ENCODE results near the gene CHCHD6.

The CHCHD6 gene

DNA sequence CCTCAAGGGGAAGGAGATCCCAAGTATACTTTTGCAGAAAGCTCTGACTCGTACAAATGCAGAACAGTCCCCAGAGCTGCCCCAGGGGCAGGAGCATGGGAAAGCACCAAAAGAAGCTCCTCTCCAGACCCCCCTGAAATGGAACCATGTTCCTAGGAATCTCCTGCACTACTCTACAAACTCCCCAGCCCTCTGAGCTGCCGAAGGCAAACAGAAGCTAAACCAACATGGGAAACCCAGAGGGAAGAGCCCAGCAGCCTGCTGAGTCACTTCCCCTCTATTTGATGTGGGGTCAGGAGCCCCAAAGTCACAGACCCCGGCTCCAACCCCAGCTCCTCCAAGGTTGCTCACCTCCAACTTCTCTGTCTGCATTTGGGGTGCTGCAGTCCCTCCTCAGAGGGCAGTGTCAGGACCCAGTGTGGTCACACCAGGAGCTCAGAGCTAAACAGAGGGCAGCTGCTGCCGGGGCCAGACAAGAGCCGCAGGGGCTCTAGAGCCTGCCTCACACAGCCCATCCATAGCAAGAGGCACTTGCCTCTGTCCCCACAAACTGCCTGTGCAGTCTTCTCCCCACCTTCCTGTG is 275.1 kb downstream of the CHCHD6 start:
- no peak for DNase-seq (ENCODE audit: low spot score)

DNA sequence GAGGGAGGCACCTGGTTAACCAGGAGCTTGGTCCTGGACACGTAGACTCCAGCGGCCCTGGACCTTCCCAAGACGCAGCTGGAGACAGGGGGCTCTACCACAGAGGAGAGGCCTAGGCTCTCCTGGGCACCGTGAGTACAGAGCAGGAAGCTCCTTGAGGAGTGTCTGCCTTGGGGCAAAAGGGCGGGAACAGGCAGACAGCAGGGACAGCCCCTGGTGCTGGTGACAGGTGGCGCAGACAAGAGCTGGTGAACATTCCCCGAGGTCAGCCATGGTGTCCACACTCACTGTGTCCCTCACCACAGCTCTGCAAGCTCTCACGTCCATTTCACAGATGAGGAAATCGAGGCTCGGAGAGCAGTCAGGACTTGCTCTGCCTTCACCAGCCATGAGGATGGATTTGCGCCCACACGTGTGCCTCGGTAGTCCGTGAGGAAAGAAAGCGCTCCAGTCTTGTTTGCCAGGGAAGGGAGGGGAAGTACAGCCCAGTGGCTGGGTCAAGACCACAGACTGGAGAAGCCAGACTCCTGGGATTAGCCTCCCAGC is 276.3 kb downstream of the CHCHD6 start:
- DNase-seq (ENCODE audit: low spot score): no peak

DNA sequence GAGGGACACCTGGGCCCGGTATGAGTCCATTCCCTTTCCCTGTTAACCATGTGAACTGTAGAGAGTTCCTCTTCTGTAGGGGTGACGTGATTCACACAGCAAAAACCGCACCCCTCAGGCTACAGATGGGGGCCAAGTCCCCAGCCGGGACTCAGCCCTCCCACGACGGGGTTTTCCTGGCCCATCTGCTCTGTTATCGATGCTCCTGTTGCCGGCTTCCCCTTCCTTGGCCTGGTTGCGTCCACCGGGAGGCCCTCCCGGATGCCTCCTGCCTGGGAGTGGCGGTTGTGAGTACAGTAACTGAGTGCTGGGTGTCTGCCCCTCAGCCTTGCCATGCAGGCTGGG is 278.1 kb downstream of the CHCHD6 start:
- peak; percentile 37 for DNase-seq (ENCODE audit: low spot score)

DNA sequence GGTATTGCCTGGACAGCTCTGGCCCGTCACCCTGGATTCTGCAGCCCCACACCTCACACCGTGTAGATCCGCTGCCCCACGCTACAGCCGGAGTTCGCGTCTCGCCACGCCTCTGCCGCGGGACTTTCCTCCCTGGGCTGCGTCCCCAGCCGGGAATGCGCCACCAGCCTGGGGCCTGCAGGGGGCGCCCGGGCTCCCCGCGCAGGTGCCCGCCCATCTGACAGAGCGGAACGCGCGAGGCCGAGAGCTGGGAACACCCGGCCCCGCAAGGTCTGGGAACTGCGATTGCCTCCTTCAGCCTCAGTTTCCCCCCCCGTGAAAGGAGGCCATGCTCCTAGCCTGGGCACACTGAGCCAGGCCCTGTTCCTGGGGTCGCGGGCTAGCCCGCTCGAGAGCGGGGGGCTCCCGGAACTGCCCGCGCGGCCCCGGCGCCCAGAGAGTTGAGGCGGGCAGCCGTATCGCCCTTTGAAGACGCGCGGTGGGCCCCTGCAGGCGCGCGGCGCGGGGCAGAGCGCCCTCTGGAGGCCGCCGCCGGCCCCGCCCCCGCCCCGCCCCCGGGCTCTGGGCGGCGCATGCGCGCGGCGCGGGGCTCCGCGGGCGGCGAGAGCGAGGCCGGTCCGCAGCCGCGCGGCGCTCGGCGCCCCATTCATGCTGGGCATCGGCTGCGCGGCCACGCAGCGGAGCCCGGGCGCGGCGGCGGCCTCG is 278.6 kb downstream of the CHCHD6 start, which contains the start of gene PLXNA1:
Gene PLXNA1 (plus strand): TSS at position 645 of the 705 bp plus-strand sequence. CDS start 5,479 bp downstream, outside the sequence.
- peak; percentile 38 for DNase-seq (ENCODE audit: low spot score)

DNA sequence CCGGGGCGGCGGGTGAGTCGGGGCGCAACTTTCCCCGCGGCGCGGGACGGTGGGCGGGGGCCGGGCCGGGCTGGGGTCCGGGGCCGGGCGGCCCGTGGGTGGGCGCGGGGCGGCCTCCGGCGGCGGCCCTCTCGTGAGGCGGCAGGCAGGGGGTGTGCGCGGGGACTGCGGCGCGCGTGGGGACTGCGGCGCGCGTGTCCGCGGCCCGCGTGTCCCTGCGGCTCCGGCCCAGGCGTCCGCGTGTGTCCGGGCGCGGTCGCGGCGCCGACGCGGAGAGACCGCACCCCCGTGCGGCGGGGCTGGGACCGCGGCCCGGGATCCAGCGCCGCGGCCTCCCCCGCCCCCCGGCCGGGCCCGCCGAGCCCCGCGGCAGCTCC is 279.2 kb downstream of the CHCHD6 start:
- no peak for DNase-seq (ENCODE audit: low spot score)

DNA sequence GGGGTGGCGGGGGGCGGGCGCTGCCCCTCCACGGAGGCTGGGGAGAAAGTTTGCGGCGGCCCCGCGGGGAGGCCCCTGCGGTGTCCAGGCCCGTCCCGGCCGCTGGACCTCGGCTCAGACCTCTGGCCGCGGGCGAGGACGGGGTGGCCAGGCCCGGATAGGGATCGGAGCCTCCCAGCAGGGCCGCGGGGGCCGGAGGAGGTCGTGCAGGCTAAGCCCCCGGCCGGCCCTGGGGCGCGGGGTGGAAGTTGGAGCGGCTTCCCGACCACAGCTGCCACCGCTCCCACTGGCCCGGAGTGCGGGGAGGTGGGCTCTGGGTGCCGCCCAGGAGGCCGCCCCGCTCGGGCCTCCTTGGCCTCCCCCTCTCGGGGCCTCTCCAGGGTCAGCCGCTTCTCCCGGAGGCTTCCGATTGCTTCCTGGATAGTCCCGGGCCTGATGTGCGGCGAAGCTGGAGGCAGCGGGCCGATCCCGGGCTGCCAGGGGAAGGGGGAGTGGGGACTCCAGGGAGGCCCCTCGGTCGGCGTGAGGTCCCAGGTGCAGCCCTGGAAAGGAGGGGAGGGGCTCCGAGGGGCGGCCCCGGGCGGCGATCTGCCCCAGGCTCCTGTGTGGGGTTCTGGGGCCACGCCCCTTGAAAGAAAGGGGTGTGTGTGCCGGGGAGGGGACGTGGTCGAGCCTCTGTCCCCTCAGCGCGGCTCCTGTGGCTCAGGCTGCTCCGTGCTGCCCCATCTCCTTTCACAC is 279.8 kb downstream of the CHCHD6 start:
- no peak for DNase-seq (ENCODE audit: low spot score)

DNA sequence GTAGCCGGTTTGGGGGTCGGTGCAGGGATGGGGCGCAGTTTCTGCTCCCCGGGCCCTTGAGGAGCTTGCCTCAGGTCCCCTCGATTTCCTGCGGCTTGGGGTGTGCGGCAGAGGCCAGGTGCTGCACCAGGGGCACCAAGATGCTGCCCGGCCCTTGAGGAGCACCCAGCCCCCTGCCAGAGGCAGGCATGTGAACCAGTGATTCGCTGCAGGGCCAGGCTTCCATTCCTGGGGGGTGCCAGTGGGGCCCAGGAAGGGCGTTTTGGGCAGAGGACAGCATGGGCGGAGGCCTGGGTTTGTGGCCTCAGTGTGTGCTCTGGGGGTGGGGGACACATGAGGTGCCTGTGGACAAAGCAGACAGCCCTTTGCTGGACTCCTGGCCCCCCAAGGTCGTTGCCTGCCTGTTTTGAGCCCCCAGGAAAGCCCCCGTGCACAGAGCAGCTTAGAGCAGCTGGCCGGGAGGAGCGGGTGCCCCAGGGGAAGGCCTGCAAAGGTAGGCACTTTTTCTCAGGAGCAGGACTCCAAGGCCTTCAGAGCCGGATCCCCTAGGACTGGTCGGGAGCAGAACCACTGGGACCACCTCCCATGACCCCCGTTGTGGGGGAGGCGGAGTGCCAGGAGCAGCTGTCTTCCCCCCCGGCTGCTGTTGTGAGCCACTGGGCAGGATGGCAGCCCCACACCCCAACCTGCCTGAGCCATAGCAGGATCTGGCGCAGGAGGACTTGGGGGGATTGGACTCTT is 280.5 kb downstream of the CHCHD6 start:
- no peak for DNase-seq (ENCODE audit: low spot score)

DNA sequence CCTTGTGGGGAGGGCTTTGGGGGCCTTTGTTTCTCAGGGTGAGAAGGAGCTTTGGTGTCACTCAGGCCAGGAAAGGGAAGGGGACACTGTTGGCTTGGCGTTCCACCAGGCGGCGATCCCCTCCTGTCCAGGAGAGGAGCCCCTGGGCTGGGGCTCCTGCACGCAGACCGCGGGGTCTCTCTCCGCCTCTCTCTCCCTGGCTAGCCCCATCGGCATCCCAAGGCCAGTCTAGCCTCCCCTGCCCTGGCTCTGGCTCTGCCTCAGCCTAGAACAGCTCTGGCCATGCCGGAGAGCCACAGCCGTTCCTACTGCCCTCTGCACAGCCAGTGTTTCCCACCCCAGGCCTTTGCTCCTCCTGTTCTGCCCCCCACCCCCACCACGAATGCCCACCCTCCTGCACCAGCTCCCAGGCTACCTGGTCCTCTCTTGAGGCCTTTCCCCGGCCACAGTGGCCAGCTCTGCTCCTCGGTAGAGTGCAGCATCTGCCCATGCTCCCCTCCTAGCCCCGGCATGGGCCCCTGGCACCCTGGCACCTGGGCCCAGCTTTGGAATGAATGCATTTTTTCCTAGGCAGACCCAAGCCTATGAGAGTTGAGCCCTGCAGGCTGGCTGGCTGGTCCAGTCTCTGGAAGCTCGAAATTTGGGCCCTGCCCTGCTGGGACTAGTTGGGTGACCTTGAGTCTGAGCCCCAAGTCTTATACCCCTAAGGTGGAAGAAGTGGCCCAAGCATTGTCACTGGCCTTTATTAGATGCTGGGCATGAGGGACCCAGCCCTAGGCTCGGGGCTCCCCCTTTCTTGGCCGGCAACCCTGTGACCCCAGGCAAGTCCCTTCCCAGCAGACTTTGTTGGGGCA is 281.3 kb downstream of the CHCHD6 start:
- DNase-seq (ENCODE audit: low spot score): no peak

DNA sequence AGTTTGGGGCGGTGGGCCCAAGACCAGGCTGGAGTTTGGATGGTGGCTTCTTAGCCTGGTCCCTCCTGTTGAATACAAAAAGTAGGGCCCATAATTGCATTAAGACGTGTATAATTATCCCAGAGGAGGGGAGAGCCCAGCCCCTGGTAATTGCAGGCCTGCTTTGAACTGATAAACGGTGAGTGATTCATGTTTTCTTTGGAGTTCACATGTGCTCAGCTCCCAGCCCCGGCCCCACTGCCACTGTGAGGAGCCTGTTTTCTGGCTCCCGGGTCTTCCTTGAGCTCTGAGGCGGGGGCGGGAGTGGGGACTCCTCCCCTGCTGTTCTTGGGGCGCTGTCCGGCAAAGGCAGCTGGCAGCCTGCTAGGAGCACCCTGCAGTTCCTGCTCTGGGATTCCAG is 282.0 kb downstream of the CHCHD6 start:
- DNase-seq (ENCODE audit: low spot score): no peak

DNA sequence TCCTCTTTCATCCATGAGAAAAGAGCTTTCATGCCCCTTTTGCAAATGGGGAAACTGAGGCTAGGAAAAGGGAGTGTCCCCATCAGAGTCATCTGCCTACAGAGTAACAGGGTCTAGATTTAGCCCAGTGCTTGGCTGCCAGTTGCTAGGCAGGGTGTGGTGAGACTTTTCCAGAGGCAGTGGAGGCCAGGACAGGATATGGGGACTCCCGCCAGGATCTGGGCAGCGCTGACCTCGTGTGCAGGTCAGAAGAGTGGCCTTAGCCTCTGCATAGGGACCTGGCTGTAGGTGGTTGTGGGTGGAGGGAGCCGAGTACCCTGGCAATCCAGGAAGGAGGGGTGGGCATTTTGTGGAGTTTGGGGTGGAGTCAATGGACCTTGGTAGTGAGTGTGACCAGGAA is 283.1 kb downstream of the CHCHD6 start:
- no peak for DNase-seq (ENCODE audit: low spot score)

DNA sequence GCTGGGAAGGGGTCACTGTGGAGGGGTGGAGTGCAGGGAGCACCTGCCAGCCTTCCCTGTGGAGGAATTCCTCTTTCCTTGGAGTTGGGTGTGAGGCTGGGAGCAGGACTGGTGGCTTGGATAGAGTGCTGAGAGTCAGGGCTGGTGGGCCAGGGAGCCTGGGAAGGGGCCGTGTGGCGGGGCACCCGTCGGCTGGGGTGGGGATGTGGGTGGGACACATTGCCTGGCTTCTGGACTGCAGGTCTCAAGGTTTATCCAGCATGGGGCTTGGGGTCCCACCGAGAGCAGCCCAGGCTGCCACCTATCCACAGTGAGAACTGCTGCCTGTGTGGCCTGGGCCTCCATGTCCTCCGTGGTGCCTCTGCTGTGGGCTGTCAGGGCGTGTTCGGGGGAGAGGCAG is 283.6 kb downstream of the CHCHD6 start:
- DNase-seq (ENCODE audit: low spot score): no peak

DNA sequence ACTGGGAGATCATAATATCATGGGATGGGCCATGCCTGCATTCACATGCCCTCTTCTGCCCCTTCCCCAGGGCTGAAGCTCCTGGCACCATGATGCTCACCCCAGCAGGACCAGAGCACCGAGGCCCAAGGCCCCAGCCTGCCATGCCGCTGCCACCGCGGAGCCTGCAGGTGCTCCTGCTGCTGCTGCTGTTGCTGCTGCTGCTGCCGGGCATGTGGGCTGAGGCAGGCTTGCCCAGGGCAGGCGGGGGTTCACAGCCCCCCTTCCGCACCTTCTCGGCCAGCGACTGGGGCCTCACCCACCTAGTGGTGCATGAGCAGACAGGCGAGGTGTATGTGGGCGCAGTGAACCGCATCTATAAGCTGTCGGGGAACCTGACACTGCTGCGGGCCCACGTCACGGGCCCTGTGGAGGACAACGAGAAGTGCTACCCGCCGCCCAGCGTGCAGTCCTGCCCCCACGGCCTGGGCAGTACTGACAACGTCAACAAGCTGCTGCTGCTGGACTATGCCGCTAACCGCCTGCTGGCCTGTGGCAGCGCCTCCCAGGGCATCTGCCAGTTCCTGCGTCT is 284.5 kb downstream of the CHCHD6 start:
- DNase-seq (ENCODE audit: low spot score): no peak

DNA sequence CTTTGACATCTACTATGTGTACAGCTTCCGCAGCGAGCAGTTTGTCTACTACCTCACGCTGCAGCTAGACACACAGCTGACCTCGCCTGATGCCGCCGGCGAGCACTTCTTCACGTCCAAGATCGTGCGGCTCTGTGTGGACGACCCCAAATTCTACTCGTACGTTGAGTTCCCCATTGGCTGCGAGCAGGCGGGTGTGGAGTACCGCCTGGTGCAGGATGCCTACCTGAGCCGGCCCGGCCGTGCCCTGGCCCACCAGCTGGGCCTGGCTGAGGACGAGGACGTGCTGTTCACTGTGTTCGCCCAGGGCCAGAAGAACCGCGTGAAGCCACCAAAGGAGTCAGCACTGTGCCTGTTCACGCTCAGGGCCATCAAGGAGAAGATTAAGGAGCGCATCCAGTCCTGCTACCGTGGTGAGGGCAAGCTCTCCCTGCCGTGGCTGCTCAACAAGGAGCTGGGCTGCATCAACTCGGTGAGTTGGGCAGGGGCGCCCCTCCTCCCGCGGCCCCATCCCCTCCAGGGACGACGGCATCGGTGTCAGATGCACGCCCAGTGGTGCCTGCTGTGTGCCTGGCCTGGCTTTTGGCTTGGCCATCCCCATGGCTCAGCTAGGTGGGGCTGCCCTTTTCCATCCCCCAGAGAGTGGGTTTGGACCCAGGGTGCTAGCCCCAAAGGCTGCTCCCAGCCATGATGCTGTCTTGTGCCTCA is 285.4 kb downstream of the CHCHD6 start:
- no peak for DNase-seq (ENCODE audit: low spot score)

DNA sequence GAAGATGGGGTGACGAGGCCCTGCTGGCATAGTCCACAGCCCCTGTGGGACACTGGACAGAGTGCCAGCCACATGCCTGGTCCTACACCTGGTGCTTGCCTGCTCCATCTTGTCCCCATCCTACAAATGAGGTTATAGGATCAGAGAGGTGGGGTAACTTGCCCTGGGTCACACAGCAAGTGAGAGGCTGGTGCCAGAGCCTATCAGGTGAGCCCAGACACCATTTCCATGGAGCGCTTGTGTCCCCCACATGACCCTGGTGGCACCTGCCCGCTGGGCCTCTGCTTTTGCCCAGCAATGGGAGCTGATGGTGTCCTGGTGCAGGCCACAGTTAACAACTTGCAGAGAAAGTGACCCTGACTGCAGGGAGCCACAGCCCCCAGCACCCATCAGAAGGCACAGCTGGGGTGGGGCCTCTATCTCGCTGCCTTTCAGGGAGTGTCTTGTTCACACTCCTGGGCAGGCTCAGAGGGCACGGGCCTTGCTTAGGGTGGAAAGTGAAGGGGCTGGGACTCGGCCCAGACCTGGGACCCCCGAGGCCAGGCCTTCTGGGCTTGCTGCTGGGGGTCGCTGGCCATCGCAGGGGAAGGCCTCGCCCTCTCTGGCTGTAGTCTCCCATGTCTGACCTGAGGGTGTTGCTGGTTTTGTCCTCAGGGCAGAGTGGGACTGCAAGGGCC is 286.1 kb downstream of the CHCHD6 start:
- DNase-seq (ENCODE audit: low spot score): no peak

DNA sequence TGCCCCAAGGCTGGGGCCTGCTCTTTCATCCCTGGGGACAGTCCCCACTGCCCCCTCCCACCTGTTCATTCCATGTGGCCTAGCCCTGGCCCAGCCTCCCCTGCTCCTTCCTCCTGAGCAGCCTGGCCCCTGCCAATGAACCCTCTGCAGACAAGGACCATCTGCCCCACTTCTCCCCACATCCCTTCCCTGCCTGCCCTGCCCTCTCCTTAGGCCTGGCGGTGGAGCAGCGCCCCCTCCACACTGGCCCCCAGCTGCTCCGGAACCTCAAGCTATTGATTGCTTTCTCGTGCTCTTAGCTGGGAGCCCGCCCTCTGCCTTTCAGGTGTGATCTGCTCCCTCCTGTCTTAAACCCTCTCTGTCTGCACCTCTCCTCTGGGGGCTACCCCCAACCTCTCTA is 286.9 kb downstream of the CHCHD6 start:
- DNase-seq (ENCODE audit: low spot score): no peak

DNA sequence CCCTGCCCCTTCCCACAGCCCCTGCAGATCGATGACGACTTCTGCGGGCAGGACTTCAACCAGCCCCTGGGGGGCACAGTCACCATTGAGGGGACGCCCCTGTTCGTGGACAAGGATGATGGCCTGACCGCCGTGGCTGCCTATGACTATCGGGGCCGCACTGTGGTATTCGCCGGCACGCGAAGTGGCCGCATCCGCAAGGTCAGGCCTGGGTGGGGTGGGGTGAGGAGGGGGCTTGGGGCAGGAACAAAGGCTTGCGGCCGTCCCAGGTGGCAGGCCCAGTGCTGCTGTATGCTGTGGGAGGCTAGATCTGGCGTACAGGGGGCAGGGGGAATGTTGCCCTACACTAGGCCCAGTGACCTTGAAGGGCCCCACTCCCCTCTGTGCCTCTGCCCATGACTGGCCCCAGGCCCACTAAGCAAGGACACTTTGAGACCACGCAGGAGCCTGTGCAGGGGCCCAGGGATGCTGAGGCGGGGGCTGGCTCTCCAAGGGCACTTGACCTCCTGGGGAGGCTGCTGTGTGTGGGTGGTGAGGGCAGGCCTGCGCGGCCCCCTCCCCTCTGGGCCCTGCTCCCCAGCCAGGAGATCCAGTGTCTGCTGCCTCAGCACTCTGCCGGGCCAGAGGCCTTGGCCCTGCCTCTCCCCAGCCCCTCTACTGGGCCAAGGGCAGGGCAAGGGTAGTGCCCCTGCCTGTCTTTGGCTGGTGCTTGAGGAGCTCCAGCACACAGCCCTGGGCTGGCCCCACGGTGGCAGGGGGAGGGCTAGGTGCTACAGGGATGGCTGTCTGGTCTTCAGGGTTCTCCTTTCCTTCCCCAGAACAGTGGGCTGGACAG is 287.5 kb downstream of the CHCHD6 start:
- DNase-seq (ENCODE audit: low spot score): no peak

DNA sequence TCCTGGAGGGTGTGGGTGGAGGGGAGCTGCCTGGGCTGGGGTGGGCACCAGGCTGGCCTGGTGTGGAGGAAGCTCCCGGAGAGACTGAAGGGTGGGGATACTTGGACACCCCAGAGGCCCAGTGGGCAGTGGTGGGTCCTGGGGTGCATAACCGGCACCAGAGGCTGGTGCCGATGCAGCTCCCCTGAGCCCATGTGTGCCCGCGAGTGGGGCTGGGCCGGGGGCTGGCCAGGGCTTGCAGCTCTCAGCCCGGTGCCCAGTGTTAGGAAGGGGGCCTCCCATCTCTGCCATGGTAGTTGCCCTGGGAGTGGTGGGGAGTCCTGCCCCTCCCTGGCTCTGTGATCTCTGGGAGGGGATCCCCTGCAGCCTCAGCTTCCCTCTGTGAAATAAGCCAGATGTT is 288.2 kb downstream of the CHCHD6 start:
- DNase-seq (ENCODE audit: low spot score): no peak

DNA sequence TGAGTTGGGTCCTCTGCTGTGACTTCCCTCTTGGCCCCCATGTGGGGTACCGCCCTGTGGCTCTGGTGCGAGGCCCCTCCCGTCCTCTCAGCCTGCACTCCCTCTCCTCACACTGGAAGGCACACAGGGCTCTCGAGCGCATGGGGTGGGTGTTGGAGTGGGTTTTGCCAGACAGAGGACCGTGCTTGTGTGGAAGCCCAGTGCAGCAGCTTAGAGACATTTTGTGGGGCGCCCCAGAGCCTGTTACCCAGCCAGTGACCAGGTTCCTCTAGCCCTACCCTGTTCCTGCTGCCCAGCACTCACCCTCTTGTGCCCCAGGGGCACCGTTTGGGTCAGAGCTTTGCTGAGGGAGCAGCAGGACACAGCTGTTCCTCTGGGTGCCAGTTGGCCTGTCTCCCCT is 288.7 kb downstream of the CHCHD6 start:
- DNase-seq (ENCODE audit: low spot score): no peak

DNA sequence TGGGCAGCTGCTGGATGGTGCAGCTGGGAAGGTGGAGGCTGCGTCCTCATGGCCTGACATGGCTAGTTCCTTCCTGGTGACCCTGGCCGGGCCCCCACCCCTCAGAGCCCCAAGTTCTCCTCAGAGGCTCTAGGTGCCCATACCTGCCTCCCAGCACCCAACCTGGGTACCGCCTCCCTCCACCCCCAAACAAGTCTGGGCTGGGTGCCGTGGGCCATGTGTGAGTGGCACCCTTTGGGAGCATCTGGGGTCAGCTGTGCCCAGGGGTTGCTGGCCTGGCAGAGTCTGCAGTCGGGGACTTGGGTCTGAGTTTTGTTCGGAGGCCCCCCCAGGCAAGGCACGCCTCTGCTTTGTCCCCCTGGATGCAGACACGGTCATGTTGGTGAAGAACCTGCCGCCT is 289.4 kb downstream of the CHCHD6 start:
- no peak for DNase-seq (ENCODE audit: low spot score)

All from pons (tissue), 1 donor.